ENCODE measurements around the gene NCAM2.

GRCh38 chr21:21384977-21385376, 386.8 kb downstream of the NCAM2 start:
- TF ChIP-seq CTCF (IDR thresholded peaks at IDR 0.05; ENCODE audit: control extremely low read depth in 1 of 3, insufficient read depth in 1 of 3, low read depth in 1 of 3, low read length in 3 of 3) (no peak), POLR2A (IDR thresholded peaks at IDR 0.05; ENCODE audit: control extremely low read depth in 1 of 2, low read depth in 2 of 2, low read length in 2 of 2) (no peak)
